Activated naive CD4-positive, alpha-beta T cell treated with anti-CD3 and anti-CD28 coated beads, Interleukin-2, amount 50 U/mL, for 16 hours (primary cell): Measurements from ENCODE around the gene IP6K1.

Source experiments
- DNase-seq: peaks from one replicate; pipeline ENCODE4 v3.0.0-alpha.2; 2020

Gene IP6K1

GRCh38 chr3:49722896-49723295 lies 63.4 kb downstream of the IP6K1 start:
- DNase-seq: no peak

GRCh38 chr3:49721896-49722781 lies 64.2 kb downstream of the IP6K1 start:
- no peak for DNase-seq

- no peak for DNase-seq
Measured at GRCh38 chr3:49721596-49721895, 64.8 kb downstream of the IP6K1 start.

- DNase-seq: no peak
Measured at GRCh38 chr3:49720855-49721595, 65.3 kb downstream of the IP6K1 start.

DNA sequence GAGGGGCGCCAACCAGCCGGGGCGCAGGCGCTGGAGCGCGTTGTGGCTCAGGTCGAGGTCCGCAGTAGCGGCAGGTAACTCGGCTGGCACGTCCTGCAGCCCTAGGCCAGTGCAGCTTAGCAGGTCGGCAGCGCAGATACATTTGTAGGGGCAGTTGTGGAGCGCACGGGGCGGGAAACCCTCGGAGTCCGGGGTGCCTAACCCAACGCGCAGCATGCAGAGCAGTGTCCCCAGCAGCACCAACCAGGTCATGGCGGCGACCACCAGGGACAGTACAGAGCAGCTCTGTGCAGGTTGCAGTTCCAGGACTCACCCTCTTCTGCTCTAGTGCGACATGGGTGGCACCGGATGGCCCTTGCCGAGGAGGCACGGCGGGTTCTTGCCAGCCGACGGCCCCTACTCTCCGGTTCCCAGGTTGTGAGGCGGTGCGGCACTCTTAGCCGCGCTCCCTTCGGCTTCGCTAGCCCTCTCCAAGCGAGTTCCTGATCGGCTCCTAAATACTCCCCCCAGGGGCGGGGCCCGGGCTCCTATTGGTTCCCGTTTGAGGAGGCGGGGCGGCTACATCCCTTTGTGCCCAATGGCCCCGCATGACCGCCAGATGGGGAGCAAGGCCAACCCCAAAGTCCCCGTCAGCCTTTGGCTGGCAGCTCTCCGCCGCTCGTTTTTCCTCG lies 67.0 kb downstream of the IP6K1 start, which contains the start of gene AMIGO3:
TSS of gene AMIGO3 (minus strand) at position 471 of the 671 bp plus-strand sequence. CDS start at position 252, 219 bp downstream.
- peak; percentile 90 for DNase-seq

DNA sequence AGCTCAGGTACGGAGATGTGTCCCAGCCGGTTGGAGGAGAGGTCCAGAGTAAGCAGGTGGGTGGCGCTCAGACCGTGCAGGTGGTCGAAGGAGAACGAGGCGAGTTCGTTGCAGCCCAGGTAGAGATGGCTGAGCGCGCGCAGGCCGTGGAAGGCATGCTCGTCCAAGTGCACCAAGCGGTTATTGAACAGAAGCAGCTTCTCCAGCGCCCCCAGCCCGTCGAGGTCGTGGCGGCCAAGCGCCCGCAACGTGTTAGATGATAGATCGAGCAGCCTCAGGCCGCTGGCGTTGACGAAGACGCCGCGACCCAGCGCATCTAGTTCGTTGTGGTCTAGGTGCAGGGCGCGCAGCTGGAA lies 67.5 kb downstream of the IP6K1 start:
- DNase-seq: no peak

- no peak for DNase-seq
Measured at GRCh38 chr3:49717959-49718857, 68.1 kb downstream of the IP6K1 start.

DNA sequence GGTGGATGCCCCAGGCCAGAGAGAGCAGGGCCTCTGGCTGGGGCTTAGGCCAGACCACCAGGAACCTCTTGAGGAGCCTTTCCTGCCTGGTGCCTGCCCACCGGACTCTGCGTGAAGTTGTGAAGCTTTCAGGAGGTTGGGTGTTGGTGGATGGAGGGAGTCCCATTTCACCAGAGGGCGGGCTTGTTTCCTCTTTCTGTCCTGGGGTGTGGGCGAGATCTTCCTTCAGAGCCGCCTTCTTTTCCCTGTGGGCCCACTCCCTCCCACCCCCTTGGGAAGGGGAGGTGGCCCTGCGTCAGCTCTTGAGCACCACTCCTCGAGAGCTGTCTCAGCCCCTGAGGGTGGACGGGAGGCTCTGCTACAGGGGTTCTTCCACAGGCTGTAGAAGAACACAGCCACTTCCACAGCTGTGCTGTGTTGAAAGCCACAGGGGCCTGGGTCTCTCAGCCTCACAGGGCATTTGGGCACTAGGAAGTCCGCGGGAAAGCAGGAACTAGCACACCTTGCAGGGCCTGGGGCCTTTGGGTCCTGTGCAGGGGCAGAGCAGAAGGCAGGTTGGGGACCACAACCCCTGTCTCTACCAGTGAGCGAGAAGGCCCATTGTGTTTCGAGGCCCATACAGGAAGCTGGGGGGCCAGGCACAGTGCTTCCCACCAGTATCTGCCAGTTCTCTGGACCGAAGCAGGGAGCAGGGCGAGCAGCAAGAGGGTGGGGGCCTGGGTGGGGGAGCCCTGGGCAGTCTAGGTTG lies 69.0 kb downstream of the IP6K1 start:
- no peak for DNase-seq

GRCh38 chr3:49716691-49717210 lies 69.6 kb downstream of the IP6K1 start:
- DNase-seq: no peak

DNA sequence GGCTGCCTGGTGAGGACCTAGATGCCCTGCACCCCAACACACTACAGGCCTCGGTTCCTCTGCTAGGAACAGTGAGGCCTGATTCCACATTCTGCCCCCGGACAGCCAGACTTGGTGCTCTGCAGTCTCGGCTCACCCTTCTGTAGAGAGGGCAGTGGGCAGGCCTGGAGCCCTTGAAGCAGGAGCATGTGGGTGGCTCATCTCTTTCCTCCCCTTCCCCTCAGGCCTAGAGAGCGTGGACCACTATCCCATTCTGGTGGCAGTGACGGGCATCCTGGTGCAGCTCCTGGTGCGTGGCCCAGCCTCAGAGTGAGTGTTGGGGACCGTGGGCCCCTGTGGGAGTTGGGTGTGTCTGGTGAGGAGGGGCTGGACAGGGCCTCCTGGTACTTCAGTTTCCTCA lies 70.2 kb downstream of the IP6K1 start:
- DNase-seq: no peak

- DNase-seq: no peak
Measured at GRCh38 chr3:49715611-49716121, 70.7 kb downstream of the IP6K1 start.

- DNase-seq: no peak
Measured at GRCh38 chr3:49714728-49715550, 71.4 kb downstream of the IP6K1 start.

DNA sequence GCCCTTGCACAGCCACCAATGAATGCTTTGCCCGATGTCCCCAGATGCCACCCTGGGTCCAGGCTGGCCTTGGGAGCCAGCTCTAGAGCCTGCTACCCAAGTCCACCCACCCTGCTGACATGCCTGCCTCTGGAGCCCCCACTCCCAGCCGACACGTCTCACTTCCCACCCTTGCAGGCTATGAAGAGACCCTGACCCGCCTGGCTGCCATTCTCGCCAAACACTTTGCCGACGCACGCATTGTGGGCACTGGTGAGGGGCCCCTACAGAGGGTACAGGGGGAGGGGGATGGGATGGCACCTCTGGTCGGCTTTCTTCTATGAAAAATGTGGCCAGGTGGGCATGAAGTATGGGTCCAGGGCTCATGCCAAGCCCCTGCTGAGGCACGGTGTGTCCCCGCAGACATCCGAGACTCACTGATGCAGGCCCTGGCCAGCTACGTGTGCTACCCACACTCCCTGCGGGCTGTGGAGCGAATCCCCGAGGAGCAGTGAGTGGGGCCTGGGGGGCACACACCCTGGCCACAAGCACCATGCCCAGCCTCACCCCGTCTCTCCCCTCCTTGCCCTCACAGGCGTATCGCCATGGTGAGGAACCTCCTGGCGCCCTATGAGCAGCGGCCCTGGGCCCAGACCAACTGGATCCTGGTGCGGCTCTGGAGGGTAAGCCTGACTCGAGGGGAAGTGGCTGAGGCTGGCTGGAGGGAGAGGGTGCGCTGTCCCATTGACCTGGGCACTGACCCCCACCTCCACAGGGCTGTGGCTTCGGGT lies 72.8 kb downstream of the IP6K1 start:
- no peak for DNase-seq

DNA sequence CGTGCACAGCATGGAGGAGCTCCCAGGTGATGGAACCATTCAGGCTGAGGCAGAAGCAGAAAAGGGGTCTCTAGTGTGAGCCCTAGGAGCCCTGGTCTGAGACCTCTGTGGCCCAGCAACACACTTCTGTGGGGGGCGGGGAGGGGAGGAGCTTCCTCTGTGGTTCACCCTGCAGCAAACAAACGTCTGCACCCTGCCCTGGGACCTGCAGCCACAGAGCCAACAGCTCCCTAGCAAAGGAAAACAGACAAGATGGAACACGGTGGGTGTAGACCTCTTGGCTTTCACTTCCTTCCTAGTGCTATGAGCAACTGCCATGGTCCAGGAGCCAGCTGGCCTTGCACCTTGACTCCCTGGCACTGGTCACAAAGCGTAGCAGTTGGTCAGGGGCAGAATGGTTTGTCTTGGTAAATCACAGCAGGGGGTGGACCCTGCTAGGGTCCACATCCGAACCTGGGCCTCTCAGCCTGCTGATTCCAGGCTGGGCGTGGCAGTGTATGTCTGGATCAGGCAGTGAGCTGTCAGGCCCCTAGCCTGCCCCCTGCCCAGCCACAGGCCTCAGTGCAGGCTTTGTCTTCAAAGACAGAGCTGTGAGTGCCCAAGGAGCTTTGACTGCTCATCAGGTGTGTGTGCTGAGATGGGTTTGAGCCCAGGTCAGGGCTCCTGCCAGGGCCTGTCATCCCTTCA lies 73.6 kb downstream of the IP6K1 start:
- DNase-seq: no peak

GRCh38 chr3:49712166-49712565 lies 74.2 kb downstream of the IP6K1 start:
- DNase-seq: no peak

DNA sequence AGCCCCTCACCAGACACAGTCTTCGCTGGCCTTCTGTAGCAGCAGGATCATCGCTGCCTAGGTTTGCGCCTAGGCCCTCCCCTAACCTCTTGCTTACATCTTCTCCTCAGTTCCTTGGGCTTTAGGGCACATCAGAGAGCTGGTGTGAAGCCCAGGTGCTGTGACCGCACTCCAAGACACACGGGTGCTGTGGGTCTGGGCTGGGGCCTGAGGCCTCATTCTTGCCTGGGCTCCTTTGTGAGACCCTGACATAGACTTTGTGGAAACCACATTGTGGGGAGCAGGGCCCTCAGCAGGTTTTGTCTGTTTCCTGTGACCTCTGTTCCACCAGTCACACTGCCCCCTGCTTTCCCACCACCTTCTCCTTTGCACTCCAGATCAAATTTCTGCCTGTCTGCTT lies 74.9 kb downstream of the IP6K1 start:
- DNase-seq: no peak

DNA sequence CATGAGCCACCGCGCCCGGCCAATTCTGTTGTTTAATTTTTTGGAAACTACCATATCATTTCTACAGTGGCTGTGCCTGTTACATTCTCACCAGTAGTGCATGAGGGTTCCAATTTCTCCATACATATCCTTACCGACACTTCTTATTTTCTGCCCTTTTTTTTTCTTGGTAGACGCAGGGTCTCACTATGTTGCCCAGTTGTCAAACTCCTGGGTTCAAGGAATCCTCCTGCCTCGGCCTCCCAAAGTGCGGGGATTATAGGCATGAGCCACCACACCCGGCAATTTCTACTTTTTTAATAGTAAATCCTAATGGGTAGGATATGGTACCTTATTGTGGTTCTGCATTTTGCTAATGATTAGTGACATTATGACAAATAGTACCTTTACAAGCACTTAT lies 76.5 kb downstream of the IP6K1 start:
- DNase-seq: no peak

DNA sequence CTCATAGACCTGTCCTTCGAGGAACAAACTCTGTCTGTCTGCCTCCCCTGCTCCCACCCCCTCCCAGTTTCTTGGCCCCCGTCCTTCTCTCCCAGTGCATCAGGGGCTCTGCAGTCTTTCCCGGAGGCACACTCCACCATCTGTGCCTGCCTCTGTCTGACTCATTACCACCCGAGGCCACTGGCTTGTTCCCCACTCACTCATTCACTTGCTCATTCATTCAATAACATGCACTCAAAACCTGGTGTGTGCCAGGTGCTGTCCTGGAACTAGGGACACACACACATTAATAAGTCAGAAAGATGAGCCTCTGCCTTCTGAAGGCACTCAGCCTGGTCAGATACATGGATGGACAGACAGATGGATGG lies 79.2 kb downstream of the IP6K1 start:
- no peak for DNase-seq

- no peak for DNase-seq
Measured at GRCh38 chr3:49706456-49707112, 79.8 kb downstream of the IP6K1 start.
